Fibroblast of lung (primary cell): ENCODE data around the gene ODF2.

ENCODE experiments used
- CTCF ChIP-seq, 2 donors: IDR thresholded peaks in 1 of 2; conservative IDR thresholded peaks in 1 of 2; 1 replicate in 1 of 2; 2 replicates in 1 of 2; pipeline ENCODE4 v1.5.1; 2011 to 2012; ENCODE audit warnings: low read length in 2 of 2, control low read depth in 1 of 2, inconsistent platforms in 1 of 2, low read depth in 1 of 2, mild to moderate bottlenecking in 1 of 2
- EZH2 ChIP-seq: IDR thresholded peaks from 2 replicates; pipeline ENCODE4 v1.5.1; 2012; ENCODE audit warnings: low read length, control low read depth, mild to moderate bottlenecking; ENCODE audit errors: missing control alignments

- TF ChIP-seq CTCF (conservative IDR thresholded peaks at IDR 0.05 in 1 of 2, IDR thresholded peaks at IDR 0.05 in 1 of 2; ENCODE audit: low read depth in 1 of 2, low read length in 2 of 2) (no peak), EZH2 (no peak)
These were observed 48.9 kb downstream of the ODF2 start, which contains the start of gene GLE1 for GRCh38 chr9:128504485-128505413.
